A549 (cell line): ENCODE data around the gene GALNT7.

Experiments used
- BHLHE40 ChIP-seq: IDR thresholded peaks from 2 replicates; pipeline ENCODE4 v1.6.1; 2012; ENCODE audit warnings: low read depth, low read length, inconsistent platforms
- CBX8 ChIP-seq: fragments of 200-600 bp; sonication (generic); IDR thresholded peaks from 2 replicates; pipeline ENCODE4 v1.6.1; 2016
- CEBPB ChIP-seq, 2 experiments: fragments of >200 bp in 1 of 2; sonication (Bioruptor Twin) in 1 of 2; formaldehyde crosslinking in 1 of 2; IDR thresholded peaks; 2 replicates each; pipeline ENCODE4 v1.6.1; 2012 to 2016
- EHMT2 ChIP-seq: fragments of 200-600 bp; sonication (generic); IDR thresholded peaks from 2 replicates; pipeline ENCODE4 v1.6.1; 2016; ENCODE audit warnings: antibody characterized with exemption, low read depth, mild to moderate bottlenecking, moderate library complexity
- EP300 ChIP-seq, 2 experiments: fragments of >200 bp; sonication (Bioruptor Twin); formaldehyde crosslinking; IDR thresholded peaks; 2 replicates in 1 of 2; 3 replicates in 1 of 2; pipeline ENCODE4 v1.6.1; 2016 to 2017
- ESRRA ChIP-seq: fragments of 150-350 bp; IDR thresholded peaks from 2 replicates; pipeline ENCODE4 v1.6.1; 2014; ENCODE audit warnings: mild to moderate bottlenecking, low read length, borderline replicate concordance
- HOXA7 ChIP-seq: fragments of 250-450 bp; sonication (Bioruptor Pico); IDR thresholded peaks from 2 replicates; pipeline ENCODE4 v1.5.0; 2020; ENCODE audit warnings: mild to moderate bottlenecking, moderate library complexity
- POLR2A ChIP-seq: IDR thresholded peaks from 2 replicates; pipeline ENCODE4 v1.6.1; 2012; ENCODE audit warnings: mild to moderate bottlenecking, low read length
- RNF2 ChIP-seq: fragments of 200-600 bp; sonication (generic); IDR thresholded peaks from 2 replicates; pipeline ENCODE4 v1.6.1; 2016; ENCODE audit warnings: low read depth, mild to moderate bottlenecking, antibody characterized with exemption, moderate library complexity, borderline replicate concordance
- TF ChIP-seq, protein P1 (sequence below): fragments of >200 bp; sonication (Bioruptor Twin); formaldehyde crosslinking; IDR thresholded peaks from 3 replicates; pipeline ENCODE4 v1.5.1; 2016
- TF ChIP-seq, protein P2 (sequence below): fragments of 450-650 bp; IDR thresholded peaks from 2 replicates; pipeline ENCODE4 v1.6.1; 2014; ENCODE audit warnings: antibody characterized with exemption
- TF ChIP-seq, protein P3 (sequence below): fragments of 200-600 bp; sonication (generic); IDR thresholded peaks from 2 replicates; pipeline ENCODE4 v1.6.1; 2016; ENCODE audit warnings: antibody characterized with exemption, mild to moderate bottlenecking, moderate library complexity
- TF ChIP-seq, protein P4 (sequence below): IDR thresholded peaks from 2 replicates; pipeline ENCODE4 v1.6.1; 2012

DNA sequence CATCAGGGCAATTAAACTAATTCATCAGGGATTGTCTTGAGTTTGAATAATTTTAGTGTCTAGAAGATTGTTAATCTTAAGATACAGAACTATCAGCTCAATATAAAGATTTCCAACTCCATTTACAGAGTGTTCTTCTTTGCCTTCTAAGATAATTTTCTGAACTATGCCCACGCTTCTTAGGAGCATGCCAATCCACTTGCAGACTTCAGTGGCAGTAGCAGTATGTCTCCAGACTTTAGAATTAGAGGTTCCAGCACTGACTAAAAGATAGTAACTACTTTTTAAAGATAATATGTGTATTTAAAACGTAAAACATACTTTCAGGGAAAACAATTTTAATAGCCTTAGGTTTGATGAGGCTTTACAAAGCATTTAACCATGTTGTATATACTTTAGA lies 34.2 kb upstream of the GALNT7 start:
- TF ChIP-seq, protein P1, sequence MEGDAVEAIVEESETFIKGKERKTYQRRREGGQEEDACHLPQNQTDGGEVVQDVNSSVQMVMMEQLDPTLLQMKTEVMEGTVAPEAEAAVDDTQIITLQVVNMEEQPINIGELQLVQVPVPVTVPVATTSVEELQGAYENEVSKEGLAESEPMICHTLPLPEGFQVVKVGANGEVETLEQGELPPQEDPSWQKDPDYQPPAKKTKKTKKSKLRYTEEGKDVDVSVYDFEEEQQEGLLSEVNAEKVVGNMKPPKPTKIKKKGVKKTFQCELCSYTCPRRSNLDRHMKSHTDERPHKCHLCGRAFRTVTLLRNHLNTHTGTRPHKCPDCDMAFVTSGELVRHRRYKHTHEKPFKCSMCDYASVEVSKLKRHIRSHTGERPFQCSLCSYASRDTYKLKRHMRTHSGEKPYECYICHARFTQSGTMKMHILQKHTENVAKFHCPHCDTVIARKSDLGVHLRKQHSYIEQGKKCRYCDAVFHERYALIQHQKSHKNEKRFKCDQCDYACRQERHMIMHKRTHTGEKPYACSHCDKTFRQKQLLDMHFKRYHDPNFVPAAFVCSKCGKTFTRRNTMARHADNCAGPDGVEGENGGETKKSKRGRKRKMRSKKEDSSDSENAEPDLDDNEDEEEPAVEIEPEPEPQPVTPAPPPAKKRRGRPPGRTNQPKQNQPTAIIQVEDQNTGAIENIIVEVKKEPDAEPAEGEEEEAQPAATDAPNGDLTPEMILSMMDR: no peak
- TF ChIP-seq EHMT2: no peak
- no peak for TF ChIP-seq EP300 (IDR thresholded peaks at IDR 0.05)
- no peak for TF ChIP-seq CEBPB (IDR thresholded peaks at IDR 0.05)
- TF ChIP-seq POLR2A: no peak
- no peak for TF ChIP-seq HOXA7
- no peak for TF ChIP-seq RNF2
- TF ChIP-seq, protein P2, sequence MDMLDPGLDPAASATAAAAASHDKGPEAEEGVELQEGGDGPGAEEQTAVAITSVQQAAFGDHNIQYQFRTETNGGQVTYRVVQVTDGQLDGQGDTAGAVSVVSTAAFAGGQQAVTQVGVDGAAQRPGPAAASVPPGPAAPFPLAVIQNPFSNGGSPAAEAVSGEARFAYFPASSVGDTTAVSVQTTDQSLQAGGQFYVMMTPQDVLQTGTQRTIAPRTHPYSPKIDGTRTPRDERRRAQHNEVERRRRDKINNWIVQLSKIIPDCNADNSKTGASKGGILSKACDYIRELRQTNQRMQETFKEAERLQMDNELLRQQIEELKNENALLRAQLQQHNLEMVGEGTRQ: no peak
- no peak for TF ChIP-seq CBX8
- TF ChIP-seq, protein P3, sequence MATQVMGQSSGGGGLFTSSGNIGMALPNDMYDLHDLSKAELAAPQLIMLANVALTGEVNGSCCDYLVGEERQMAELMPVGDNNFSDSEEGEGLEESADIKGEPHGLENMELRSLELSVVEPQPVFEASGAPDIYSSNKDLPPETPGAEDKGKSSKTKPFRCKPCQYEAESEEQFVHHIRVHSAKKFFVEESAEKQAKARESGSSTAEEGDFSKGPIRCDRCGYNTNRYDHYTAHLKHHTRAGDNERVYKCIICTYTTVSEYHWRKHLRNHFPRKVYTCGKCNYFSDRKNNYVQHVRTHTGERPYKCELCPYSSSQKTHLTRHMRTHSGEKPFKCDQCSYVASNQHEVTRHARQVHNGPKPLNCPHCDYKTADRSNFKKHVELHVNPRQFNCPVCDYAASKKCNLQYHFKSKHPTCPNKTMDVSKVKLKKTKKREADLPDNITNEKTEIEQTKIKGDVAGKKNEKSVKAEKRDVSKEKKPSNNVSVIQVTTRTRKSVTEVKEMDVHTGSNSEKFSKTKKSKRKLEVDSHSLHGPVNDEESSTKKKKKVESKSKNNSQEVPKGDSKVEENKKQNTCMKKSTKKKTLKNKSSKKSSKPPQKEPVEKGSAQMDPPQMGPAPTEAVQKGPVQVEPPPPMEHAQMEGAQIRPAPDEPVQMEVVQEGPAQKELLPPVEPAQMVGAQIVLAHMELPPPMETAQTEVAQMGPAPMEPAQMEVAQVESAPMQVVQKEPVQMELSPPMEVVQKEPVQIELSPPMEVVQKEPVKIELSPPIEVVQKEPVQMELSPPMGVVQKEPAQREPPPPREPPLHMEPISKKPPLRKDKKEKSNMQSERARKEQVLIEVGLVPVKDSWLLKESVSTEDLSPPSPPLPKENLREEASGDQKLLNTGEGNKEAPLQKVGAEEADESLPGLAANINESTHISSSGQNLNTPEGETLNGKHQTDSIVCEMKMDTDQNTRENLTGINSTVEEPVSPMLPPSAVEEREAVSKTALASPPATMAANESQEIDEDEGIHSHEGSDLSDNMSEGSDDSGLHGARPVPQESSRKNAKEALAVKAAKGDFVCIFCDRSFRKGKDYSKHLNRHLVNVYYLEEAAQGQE: no peak
- no peak for TF ChIP-seq ESRRA
- TF ChIP-seq, protein P4, sequence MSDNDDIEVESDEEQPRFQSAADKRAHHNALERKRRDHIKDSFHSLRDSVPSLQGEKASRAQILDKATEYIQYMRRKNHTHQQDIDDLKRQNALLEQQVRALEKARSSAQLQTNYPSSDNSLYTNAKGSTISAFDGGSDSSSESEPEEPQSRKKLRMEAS: no peak
- TF ChIP-seq BHLHE40: no peak
